Mononuclear cell (primary cell): ENCODE measurements around the gene PXT1. TPM values are rescaled to one million over a fixed set of nuclear protein-coding genes. Genes with fewer than 3 reads are reported as not detected.
"Not testable (repeated sequence)": the region's sequence is repeated elsewhere in the genome, so short reads cannot be mapped to it uniquely, and the experiment has no call there.

ENCODE experiments used
- H3K27me3 ChIP-seq: 2 replicates; pipeline ENCODE4 v1.6.0; 2011; ENCODE audit warnings: low read length, control low read depth; ENCODE audit not compliant: insufficient read depth
- H3K4me1 ChIP-seq: 2 replicates; pipeline ENCODE4 v1.5.1; 2011; ENCODE audit warnings: mild to moderate bottlenecking, low read length, control low read depth; ENCODE audit not compliant: insufficient read depth
- H3K4me3 ChIP-seq: 2 replicates; pipeline ENCODE4 v1.5.1; 2011; ENCODE audit warnings: mild to moderate bottlenecking, low read length, moderate library complexity
- H3K9me3 ChIP-seq: 2 replicates; pipeline ENCODE4 v1.5.1; 2011; ENCODE audit warnings: low read depth, mild to moderate bottlenecking, control low read depth, low read length
- total RNA-seq: library from RNA; depleted of rRNA; stranded (reverse); fragments of >200 nt; gene quantifications from one replicate; pipeline ENCODE4 v1.2.3, GENCODE V29; 2012

The PXT1 gene
- total RNA-seq, 1 donor, result 0.31 TPM

DNA sequence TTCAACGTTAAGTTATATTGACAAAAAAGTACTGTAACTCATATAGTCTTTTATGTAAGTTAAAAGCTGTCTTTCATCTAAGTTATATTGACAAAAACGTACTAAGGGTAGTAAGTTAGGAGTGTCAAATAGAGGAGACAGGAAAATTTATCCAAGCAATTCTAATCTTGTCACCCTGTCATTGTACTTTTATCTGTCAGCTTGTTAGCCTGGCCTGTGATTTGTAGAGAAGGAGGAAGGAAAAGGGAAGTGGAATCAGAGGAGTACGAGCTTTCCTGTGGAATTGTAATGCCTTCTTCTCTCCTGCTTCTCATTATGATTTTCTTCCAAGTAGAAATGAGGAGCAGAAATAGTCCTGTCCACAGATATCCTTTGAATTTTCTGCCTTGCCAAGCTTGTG lies 19.0 kb upstream of the PXT1 start:
- no peaks in the 10 kb centered on the region for H3K4me1 ChIP-seq
- no peaks in the 10 kb centered on the region for H3K9me3 ChIP-seq
- no peak overlapping the region for H3K4me3 ChIP-seq
- no peaks in the 10 kb centered on the region for H3K27me3 ChIP-seq

GRCh38 chr6:36460916-36461315 lies 18.3 kb upstream of the PXT1 start:
- no peaks in the 10 kb centered on the region for H3K4me1 ChIP-seq
- no peaks in the 10 kb centered on the region for H3K9me3 ChIP-seq
- H3K27me3 ChIP-seq, result no peaks in the 10 kb centered on the region
- H3K4me3 ChIP-seq, result no peak overlapping the region

GRCh38 chr6:36459501-36459900 lies 16.8 kb upstream of the PXT1 start:
- H3K4me3 ChIP-seq, result no peak overlapping the region
- no peaks in the 10 kb centered on the region for H3K9me3 ChIP-seq
- no peaks in the 10 kb centered on the region for H3K27me3 ChIP-seq
- no peaks in the 10 kb centered on the region for H3K4me1 ChIP-seq

- Histone ChIP-seq H3K27me3 (no peaks in the 10 kb centered on the region), H3K9me3 (no peaks in the 10 kb centered on the region), H3K4me3 (no peak overlapping the region), H3K4me1 (no peaks in the 10 kb centered on the region)
Observed at GRCh38 chr6:36455486-36456027, 12.9 kb upstream of the PXT1 start.

DNA sequence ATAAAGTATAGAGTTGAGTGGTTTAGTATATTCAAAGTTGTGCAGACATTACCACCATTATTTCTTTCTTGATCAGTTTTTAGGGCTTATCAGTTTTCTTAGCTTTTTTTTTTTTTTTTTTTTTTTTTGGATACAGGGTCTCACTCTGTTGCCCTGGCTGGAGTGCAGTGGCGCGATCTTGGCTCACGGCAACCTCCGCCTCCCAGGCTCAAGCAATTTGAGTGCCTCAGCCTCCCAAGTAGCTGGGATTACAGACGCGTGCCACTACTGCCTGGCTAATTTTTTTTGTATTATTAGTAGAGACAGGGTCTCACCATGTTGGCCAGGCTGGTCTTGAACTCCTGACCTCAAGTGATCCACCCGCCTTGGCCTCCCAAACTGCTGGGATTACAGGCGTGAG lies 10.2 kb upstream of the PXT1 start:
- H3K4me3 ChIP-seq, H3K9me3 ChIP-seq, H3K27me3 ChIP-seq, H3K4me1 ChIP-seq: not testable (repeated sequence)

DNA sequence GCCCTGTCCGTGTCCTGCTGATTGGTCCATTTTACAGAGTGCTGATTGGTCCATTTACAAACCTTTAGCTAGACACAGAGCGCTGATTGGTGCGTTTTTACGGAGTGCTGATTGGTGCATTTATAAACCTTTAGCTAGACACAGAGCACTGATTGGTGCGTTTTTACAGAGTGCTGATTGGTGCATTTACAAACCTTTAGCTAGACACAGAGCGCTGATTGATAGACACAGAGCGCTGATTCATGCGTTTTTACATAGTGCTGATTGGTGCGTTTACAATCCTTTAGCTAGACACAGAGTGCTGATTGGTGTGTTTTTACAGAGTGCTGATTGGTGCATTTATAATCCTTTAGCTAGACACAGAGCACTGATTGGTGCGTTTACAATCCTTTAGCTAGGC lies 6.5 kb upstream of the PXT1 start:
- H3K9me3 ChIP-seq, H3K27me3 ChIP-seq, H3K4me3 ChIP-seq: not testable (repeated sequence)
- H3K4me1 ChIP-seq, result peaks cover 14% of the 10 kb centered on the region

GRCh38 chr6:36445621-36446020 lies 3.0 kb upstream of the PXT1 start:
- H3K27me3 ChIP-seq, result no peaks in the 10 kb centered on the region

DNA sequence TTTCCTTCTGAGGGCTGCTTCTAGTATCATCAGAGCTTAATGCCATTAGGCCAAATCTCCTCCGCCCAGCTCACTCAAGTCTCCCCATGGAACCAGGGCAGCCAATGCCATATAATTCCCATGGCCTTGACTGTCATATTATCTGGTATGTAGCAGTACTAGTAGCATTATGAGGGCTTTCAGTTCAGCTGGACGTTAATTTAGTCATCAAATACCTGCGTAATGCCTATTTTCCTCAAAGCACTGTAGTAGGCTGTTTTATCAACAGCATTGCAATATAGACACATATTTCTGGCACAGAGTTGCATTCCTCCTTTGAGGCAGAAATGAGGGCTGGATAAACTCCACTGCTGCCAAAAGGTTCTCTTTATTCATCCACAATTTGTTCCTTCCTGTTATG lies 1.8 kb upstream of the PXT1 start:
- peak overlapping the region; percentile 1 for H3K4me3 ChIP-seq
- no peaks in the 10 kb centered on the region for H3K9me3 ChIP-seq
- H3K27me3 ChIP-seq, result no peaks in the 10 kb centered on the region
- H3K4me1 ChIP-seq, result peaks cover 34% of the 10 kb centered on the region

More at GRCh38 chr6:36445621-36446020, 3.0 kb upstream of the PXT1 start:
- Histone ChIP-seq H3K4me3 (no peak overlapping the region), H3K9me3 (no peaks in the 10 kb centered on the region), H3K4me1 (peaks cover 39% of the 10 kb centered on the region)

- peaks cover 34% of the 10 kb centered on the region for H3K4me1 ChIP-seq
Observed at GRCh38 chr6:36443471-36444428, 1.1 kb upstream of the PXT1 start.

GRCh38 chr6:36442103-36442670 lies 467 bp downstream of the PXT1 start:
- no peaks in the 10 kb centered on the region for H3K27me3 ChIP-seq
- no peaks in the 10 kb centered on the region for H3K9me3 ChIP-seq
- H3K4me3 ChIP-seq, result peak overlapping the region; percentile 97
- H3K4me1 ChIP-seq, result peaks cover 34% of the 10 kb centered on the region

More at GRCh38 chr6:36443471-36444428, 1.1 kb upstream of the PXT1 start:
- H3K27me3 ChIP-seq, result no peaks in the 10 kb centered on the region
- H3K9me3 ChIP-seq, result no peaks in the 10 kb centered on the region
- peak overlapping the region; percentile 97 for H3K4me3 ChIP-seq

DNA sequence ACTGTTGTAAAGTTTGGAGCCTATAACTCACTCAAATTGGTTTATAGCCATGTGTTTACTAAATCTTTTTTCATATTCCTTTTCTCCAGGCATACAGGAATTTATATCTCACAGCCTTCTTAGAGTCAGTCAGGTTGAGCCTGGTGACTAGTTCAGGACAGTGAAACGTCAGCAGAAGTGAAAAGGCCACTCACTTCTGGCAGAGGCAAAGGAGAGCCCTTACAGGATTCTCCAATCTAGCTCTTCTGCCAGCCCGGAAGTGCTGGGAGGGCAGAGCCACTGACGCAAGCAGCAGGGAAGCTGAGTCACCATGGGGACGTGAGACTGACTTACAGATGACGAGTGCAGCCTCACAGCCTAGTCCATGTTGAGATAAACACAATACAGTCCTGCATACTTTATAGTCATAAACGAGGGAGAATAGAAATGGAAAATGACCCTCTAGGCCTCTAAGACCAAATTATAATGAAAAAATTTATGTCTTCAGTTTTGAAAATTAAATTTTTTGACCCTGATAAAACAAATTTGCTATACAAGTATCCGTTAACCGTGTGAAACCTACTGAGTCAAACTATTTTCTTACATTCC lies 1.3 kb downstream of the PXT1 start:
- Histone ChIP-seq H3K4me3 (no peak overlapping the region), H3K27me3 (no peaks in the 10 kb centered on the region), H3K4me1 (peaks cover 34% of the 10 kb centered on the region), H3K9me3 (no peaks in the 10 kb centered on the region)

DNA sequence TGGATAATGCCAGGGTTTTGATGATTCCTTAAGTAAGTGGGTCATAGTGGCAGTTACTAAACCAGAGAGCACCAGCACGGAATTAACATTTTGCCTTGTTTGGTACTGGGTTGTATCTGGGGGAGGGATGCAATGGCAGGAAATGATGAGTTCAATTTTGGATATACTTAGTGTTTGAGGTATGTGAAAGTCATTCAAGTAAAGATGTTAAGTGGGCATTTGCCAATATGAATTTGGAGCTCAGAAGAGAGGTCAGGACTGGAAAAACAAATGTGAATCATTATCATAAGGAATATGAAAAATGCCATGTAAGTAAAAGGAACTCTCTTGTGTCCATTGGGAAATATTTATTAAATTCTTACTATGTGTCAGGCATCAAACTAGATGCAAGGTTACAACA lies 6.2 kb downstream of the PXT1 start:
- Histone ChIP-seq H3K27me3 (no peaks in the 10 kb centered on the region), H3K4me3 (no peak overlapping the region), H3K9me3 (no peaks in the 10 kb centered on the region), H3K4me1 (peaks cover 8% of the 10 kb centered on the region)

DNA sequence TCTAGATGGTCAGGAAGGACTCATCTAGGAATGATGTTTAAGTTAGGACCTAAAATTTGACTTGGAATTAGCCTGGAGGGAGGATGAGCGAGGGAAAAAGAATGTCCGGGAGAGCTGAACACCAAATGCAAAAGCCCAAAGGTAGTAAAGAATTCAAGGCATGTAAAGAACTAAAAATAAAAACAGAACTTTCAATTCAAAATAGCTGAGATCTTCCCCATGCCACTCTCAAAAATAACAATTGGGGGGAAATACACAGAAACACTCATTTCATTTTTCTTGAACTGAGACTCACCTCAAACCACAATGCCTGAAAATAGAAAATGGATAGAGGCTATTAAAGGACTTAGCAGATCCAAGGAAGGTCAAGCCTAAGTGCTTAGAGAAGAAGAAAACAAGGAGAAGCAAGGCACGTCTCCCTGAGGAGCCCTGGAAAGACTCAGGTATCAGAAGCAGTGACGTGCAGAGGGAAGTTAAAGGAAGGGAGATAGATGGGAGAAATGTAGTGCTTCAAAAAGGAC lies 10.4 kb downstream of the PXT1 start:
- no peaks in the 10 kb centered on the region for H3K27me3 ChIP-seq
- H3K4me1 ChIP-seq, result no peaks in the 10 kb centered on the region
- no peak overlapping the region for H3K4me3 ChIP-seq
- H3K9me3 ChIP-seq, result no peaks in the 10 kb centered on the region

DNA sequence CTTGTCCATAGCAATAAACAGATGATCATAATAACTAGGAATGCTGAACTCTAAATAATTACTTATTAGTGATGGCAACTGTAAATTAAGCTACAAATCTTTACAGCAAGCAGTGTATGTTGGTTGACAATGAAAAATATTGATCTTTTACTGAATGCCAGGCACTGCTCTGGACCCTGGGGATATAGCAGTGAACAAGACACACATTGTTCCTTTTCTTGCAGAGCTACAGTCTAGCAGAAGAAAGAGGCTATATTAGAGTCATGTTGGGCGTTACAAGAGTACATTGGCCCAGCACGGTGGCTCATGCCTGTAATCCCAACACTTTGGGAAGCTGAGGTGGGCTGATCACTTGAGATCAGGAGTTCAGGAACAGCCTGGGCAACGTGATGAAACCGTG lies 11.5 kb downstream of the PXT1 start:
- Histone ChIP-seq H3K9me3 (no peaks in the 10 kb centered on the region), H3K27me3 (no peaks in the 10 kb centered on the region), H3K4me1 (no peaks in the 10 kb centered on the region), H3K4me3 (no peak overlapping the region)

DNA sequence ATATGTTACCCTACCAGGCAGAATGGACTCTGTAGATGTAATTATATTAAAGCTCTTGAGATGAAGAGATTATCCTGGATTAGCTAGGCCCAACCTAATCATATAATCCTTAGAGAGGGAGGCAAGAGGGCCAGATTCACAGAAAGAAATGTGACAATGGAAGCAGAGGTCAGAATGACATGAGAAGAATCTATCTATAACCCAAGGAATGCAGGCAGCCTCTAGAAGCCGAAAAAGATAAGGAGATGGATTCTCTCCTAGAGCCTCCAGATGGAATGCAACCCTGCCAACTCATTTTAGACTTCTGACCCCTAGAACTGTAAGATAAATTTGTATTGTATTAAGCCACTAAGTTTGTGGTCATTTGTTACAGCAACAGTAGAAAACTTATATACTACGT lies 12.3 kb downstream of the PXT1 start:
- H3K9me3 ChIP-seq, result no peaks in the 10 kb centered on the region
- H3K4me3 ChIP-seq, result no peak overlapping the region
- no peaks in the 10 kb centered on the region for H3K27me3 ChIP-seq
- no peaks in the 10 kb centered on the region for H3K4me1 ChIP-seq
